Mammary epithelial cell (primary cell): ENCODE data around the gene FMO4.

ENCODE experiments used
- EZH2 ChIP-seq: IDR thresholded peaks from 2 replicates; pipeline ENCODE4 v1.6.1; 2012; ENCODE audit warnings: low read length, inconsistent platforms, borderline replicate concordance
- TF ChIP-seq, protein P1 (sequence below), 2 donors: IDR thresholded peaks in 1 of 2; conservative IDR thresholded peaks in 1 of 2; 2 replicates each; pipeline ENCODE4 v1.5.1; 2011 to 2012; ENCODE audit warnings: inconsistent platforms in 2 of 2, low read length in 2 of 2, mild to moderate bottlenecking in 2 of 2, control low read depth in 1 of 2, low read depth in 1 of 2; ENCODE audit not compliant: insufficient read depth in 1 of 2; ENCODE audit errors: extremely low read depth in 1 of 2

DNA sequence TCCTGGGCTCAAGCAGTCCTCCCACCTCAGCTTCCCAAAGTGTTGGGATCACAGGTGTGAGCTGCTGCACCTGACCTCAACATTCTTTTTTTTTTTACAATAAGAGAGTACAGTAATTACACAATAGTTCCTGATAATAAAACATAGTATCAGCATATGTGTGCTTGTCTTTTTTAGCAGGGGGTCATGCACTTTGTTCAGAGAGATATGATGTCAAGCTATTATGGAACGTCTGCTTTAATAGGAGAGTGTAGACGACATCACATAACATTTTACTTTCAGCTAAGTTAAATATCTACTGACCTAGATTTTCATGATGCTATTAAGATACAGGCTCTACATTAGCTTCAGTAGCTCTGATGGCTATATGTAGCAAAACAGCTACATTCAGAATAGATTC, 70.5 kb downstream of the FMO4 start:
- TF ChIP-seq, protein P1, sequence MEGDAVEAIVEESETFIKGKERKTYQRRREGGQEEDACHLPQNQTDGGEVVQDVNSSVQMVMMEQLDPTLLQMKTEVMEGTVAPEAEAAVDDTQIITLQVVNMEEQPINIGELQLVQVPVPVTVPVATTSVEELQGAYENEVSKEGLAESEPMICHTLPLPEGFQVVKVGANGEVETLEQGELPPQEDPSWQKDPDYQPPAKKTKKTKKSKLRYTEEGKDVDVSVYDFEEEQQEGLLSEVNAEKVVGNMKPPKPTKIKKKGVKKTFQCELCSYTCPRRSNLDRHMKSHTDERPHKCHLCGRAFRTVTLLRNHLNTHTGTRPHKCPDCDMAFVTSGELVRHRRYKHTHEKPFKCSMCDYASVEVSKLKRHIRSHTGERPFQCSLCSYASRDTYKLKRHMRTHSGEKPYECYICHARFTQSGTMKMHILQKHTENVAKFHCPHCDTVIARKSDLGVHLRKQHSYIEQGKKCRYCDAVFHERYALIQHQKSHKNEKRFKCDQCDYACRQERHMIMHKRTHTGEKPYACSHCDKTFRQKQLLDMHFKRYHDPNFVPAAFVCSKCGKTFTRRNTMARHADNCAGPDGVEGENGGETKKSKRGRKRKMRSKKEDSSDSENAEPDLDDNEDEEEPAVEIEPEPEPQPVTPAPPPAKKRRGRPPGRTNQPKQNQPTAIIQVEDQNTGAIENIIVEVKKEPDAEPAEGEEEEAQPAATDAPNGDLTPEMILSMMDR (conservative IDR thresholded peaks at IDR 0.05 in 1 of 2, IDR thresholded peaks at IDR 0.05 in 1 of 2; ENCODE audit: extremely low read depth in 1 of 2, insufficient read depth in 1 of 2, low read depth in 1 of 2, low read length in 2 of 2): no peak
- no peak for TF ChIP-seq EZH2
